GM19238 (cell line): ENCODE results near the gene NCSTN.

Source experiments
- DNase-seq: peaks from one replicate; pipeline ENCODE4 v3.0.0; 2011; ENCODE audit warnings: low spot score; ENCODE audit not compliant: insufficient read length

The NCSTN gene

GRCh38 chr1:160342953-160343869 is at the start of gene NCSTN, which contains the start of gene COPA:
NCSTN (plus strand) TSS chr1:160343383; CDS start chr1:160343397, 14 bp downstream.
COPA (minus strand) TSS chr1:160343250; CDS start chr1:160343170, 80 bp downstream.
- peak; percentile 81 for DNase-seq

DNA sequence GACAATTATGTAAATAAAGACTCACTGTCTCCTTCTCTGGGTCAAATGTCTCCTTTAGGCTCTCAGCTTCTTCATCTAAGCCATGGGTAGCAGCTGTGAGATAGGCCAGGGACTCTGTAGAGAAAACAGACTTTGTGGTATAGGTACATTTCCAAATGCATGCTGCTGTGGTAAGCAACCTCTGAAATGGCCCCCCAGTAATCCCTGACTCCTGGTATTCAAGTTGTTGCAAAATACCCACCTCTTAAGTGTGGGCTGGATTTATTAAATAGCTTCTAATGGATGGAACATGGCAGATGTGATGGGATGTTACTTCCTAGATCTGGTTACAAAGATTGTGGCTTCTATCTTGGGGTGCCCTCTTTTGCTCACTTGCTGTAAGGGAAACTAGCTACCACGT is 47.1 kb upstream of the NCSTN start:
- DNase-seq = no peak

DNA sequence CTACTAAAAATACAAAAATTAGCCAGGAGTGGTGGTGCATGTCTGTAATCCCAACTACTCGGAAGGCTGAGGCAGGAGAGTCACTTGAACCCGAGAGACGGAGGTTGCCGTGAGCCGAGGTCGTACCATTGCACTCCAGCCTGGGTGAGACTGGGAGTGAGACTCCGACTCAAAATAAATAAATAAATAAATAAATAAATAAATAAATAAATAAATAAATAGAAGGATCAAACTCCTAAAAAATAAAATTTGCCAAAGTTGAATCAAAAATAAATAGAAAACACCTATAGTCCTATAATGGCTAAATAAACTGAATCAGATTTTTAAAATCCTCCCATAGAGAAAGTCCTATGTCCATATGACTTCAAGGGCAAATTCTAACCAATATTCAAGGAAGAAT is 43.0 kb upstream of the NCSTN start:
- no peak for DNase-seq

DNA sequence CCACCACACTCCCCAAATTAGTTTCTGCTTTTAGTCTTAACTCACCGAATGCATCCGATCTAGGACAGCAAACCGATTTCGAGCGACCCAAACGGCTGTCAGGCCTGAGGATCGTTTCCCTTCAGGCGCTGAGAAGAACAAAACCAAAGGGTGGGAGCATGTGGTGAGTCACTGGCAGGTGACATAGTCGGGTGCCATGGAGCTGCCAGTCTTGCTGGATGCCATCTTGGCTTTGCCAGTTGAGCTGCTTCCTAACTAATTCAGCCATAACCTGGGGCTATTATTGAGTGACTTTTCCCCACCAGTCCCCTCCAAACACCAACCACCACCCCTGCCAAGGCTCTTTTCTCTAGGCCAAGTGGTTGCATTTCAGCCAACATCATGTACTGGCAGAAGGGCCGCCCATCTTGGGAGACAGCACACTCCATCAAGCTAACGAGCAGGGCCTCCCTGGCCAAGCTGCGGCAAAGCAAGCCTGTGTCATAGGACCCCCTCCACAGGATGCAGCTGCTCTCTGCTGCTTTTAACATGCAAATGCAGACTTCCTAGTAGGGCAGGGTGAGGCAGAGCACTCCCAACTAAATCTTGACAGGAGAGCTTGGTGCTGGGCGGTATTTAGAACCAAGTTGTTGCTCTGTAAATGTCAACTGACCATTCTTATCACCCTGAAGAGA is 35.9 kb upstream of the NCSTN start:
- no peak for DNase-seq

GRCh38 chr1:160308451-160309184 is 34.6 kb upstream of the NCSTN start:
- no peak for DNase-seq

DNA sequence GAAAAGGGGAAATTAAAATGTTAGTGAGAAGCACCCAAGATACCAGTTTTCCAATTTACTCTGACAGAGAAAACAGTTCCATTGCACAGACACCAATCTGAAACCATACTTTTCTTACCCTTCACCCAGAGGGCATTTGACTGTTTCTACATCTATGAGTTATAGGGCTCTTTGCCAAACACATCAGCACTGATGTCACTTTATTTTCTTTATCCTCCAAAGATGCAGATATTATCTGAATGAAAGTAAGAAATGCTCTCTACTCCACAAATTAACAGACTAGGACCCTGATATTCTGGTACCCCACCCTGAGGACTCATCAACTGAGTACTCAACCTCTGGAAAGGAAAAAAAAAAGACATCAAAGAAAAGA is 34.0 kb upstream of the NCSTN start:
- no peak for DNase-seq

DNA sequence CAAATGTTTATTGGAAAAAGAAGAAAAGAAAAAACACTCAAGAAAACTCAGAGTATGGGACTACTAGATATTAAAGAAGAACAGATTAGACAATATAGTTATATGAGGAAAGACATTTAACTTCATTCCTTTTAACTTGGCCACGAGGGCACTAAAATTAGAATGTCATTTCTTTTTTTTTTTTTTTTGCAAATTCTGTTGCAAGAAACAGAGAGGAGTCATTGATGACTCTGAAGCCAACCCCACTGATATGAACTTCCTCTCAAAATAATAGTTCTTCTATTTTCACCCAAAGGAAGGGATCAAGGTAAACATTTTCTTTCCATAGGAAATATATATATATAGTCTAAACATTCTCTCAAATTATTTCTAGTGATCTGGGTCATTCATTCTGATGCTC is 33.6 kb upstream of the NCSTN start:
- DNase-seq = no peak

GRCh38 chr1:160315359-160315758 is 27.8 kb upstream of the NCSTN start:
- no peak for DNase-seq

DNA sequence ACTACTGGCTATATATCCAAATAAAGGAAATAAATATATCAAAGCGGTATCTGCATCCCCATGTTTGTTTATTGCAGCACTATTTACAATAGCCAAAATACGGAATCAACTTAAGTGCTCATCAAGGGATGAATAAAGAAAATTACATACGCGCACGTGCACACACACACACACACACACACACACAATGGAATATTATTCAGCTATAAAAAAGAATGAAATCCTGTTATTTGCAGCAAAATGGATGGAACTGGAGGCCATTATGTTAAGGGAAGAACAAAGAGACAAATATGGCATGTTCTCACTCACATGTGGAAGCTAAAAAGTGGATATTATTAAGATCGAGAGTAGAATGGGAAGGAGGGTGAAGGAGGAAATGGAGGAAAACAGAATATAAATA is 20.4 kb upstream of the NCSTN start:
- DNase-seq = no peak

DNA sequence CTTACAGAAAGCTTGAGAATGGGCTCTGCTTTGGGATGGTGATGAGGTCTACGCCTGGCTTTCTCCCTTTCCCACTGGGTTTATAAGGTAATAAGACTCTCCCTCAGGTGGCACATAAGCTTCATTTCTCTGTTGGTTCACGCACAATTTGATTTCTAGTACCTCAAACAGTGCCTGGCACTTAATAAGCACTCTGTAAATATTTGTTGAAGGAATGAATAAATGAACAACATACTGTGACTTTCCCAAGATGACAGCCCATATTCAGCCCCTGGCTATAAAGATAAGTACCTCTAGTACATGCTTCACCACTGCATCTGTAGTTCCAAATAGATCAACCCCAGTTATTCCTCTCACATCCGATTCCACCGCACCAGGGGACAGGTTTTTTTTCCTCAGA is 17.9 kb upstream of the NCSTN start:
- DNase-seq = no peak

DNA sequence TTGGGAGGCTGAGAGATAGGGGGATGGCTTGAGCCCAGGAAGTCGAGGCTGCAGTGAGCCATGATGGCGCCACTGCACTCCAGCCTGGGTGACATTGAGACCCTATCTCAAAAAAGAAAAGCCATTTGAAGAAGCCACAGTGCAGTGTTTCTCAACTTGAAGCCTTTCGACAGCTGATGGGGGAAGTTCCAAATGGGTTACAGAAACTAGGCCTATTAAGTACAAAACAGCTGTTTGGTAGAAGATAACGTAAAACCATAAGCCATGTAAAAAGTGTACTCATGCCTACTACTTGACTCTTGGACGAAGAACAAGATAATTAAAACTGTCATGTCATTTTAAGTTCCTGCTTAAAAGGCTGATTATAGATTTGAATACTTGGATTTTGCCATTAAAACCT is 16.8 kb upstream of the NCSTN start:
- DNase-seq = no peak

DNA sequence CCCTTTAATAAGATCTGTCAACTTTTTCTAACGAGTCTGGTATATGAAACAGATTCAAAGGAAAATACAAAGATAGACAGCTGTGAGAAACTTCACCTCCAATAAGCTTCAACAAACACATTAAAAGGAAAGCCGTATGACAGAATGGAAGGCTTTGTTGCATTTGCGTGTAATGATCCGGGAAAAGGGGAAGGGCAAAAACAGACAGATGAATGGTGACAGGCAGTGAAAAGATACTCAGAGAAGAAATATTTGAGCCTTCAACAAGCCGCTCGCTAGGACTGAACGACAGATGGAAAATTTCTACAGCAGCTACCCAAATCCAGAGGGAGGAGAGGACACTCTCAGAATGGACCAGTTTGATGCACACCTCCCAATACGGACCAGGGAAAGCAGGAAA is 15.0 kb upstream of the NCSTN start:
- DNase-seq = no peak

GRCh38 chr1:160330119-160330518 is 13.1 kb upstream of the NCSTN start:
- DNase-seq = no peak

GRCh38 chr1:160332516-160332915 is 10.7 kb upstream of the NCSTN start:
- DNase-seq = no peak

GRCh38 chr1:160338580-160338979 is 4.6 kb upstream of the NCSTN start:
- no peak for DNase-seq

DNA sequence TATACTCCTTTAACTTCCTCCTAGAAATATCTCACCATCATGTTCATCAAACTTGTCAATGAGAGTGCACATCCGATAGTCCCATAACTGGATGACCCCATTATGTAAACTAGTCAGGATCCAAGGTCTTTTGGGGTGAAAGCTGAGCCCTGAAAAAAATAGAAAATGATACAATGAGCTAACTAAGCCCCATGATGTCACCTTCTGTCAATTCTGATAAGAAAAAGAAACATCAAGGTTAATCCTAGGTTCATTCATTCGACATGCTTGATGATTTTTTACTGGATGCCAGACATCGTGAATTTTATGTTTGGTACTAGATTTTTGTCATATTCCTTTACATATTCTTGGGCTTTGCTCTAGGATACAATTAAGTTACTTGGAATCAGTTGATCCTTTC is 3.0 kb upstream of the NCSTN start:
- DNase-seq = no peak

DNA sequence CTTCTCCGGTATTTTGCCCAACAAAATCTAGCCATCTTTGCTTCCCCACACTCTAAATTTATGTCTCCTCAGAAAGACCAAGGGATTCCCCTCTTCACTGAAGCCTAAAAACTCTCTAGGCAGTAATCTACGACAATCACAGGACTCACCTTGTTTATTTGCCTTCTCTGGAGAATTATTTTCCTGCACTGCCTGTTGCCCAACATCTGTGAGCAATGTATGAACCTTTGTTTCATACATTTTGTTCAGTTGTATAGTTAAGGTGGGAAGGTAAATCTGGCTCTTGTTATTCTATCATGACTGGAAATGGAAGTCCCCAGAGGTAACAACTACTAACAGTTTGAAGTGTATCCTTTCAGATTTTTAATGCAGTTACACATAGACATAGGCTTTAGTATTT is 2.3 kb upstream of the NCSTN start:
- DNase-seq = no peak

DNA sequence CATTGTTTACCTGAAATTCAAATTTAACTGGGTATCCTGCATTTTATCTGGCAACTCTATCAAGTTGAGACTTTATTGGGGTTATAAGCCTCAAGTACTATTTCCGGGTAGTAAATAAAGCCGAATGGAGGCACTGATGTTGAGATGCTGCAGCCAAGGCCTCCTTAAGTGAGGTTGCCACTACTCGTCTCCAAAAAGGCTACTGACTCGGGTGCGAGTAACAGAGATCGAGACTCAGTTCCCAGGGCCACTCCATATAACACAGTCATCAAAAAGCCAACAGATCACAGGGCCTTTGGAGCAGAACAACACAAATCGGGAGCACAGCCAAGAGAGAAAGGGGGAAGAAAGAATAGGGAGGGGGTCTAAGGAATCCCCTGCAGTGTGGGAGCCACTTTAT is 657 bp upstream of the NCSTN start:
- no peak for DNase-seq

GRCh38 chr1:160344241-160344640 is 1.1 kb downstream of the NCSTN start:
- no peak for DNase-seq

DNA sequence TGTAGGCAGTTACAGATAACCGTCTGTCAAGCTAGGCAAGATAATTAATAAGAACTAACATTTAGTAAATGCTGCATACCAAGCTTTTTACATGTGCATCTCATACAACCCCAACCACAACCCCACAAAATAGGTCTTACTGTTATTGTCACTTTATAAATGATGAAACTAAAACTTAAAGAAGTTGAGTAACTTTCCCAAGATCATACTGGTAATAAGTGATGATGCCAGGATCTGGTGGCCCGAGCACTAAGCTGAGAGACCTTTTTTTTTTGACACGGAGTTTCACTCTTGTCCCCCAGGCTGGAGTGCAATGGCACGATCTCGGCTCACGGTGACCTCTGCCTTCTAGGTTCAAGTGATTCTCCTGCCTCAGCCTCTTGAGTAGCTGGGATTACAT is 1.8 kb downstream of the NCSTN start:
- DNase-seq = no peak

DNA sequence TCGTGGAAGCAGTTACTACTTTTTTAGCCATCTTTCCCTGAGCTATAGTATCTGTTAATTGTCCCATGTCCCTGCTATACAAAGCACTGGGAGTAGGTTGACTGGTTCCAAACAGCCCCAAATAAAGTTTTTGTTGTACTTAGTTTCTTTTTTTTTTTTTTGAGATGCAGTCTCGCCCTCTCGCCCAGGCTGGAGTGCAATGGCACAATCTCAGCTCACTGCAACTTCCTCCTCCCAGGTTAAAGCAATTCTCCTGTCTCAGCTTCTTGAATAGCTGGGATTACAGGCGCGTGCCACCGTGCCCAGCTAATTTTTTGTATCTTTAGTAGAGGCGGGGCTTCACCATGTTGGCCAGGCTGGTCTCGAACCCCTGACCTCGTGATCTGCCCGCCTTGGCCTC is 3.3 kb downstream of the NCSTN start:
- no peak for DNase-seq

DNA sequence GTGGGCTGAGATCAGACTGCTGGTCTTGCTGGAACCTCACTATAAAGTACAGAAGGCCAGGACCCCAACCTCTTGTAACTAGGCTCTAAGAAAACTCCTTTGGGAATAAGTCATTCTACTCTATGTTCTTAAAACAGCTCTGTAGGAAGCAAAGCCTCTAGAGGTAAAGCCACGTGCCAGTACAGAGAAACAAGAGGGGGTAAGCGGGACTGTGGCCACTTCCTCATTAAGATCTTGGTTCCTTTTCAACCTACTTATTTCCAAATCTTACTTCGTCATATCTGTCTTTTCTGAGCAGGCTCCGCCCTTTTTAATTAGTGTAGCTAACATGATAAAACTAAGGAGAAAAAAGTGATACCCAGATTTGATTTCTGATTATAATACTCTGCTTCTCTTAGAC is 3.8 kb downstream of the NCSTN start:
- DNase-seq = peak; percentile 36
